ENCODE measurements around the gene ALKBH5. TPM values are rescaled to one million over a fixed set of nuclear protein-coding genes. Genes with fewer than 3 reads are reported as not detected.
A peak's percentile ranks its signal among the peaks of the same experiment; 100 is the strongest.

Gene ALKBH5
- total and polyA plus RNA-seq, 9 of the 15 experiments (the other 6 are each of a cell fraction or from before 2014, with no cell fraction given): 11.4 to 70.0 (median 47.4) TPM

DNA sequence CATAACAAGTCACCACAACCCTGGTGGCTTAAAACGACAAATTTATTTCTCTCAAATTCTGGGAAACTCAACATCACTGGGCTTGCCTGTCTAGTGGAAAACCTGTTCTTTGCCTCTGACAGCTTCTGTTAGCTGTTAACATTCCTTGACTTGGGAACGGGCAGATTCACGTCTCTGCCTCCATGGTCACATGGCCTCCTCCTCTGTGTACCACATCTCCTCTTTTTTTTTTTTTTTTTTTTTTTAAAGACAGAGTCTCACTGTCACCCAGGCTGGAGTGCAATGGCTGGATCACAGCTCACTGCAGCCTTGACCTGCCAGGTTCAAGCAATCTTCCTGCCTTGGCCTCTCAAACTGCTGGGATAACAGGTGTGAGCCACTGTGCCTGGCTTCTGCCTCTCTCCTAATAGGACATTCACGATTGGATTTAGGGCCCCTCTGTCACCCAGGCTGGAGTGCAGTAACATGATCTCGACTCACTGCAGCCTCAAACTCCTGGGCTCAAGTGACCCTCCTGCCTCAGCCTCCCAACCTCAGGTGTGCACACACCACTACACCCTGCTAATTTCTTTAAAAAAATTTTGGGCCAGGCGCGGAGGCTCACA lies 30.1 kb downstream of the ALKBH5 start:
- Histone ChIP-seq H3K4me3 (no peak overlapping the region), H3K4me1 (replicated peaks in 1 of 2; ENCODE audit: control insufficient read depth in 2 of 2, insufficient read depth in 2 of 2, low read length in 2 of 2) (peaks cover 0 to 4% of the 10 kb centered on the region in 2 experiments; a peak in 2 of 5 replicates), H3K79me2 (ENCODE audit: control insufficient read depth, insufficient read depth, low read length) (no peaks in the 10 kb centered on the region), H2AFZ (ENCODE audit: low read depth, low read length) (no peak overlapping the region), H3K27me3 (ENCODE audit: control insufficient read depth in 2 of 2, insufficient read depth in 2 of 2, low read length in 2 of 2) (no peaks in the 10 kb centered on the region), H3K9ac (ENCODE audit: insufficient read depth in 1 of 2, low read depth in 2 of 2, low read length in 2 of 2) (peak overlapping the region in 1 of 2 experiments; percentile 17; a peak in 1 of 4 replicates), H3K9me3 (replicated peaks; ENCODE audit: control insufficient read depth, insufficient read depth, low read depth, low read length) (no peaks in the 10 kb centered on the region), H3K4me2 (ENCODE audit: insufficient read depth, low read length) (no peak overlapping the region), H3K9me1 (ENCODE audit: control insufficient read depth, insufficient read depth, low read length) (no peaks in the 10 kb centered on the region), H4K20me1 (replicated peaks; ENCODE audit: control insufficient read depth, insufficient read depth, low read length) (peaks cover 7% of the 10 kb centered on the region; the same call in 1 of the 2 replicates), H3K27ac (ENCODE audit: extremely low read depth, low read depth, low read length) (no peak overlapping the region), H3K36me3 (ENCODE audit: control insufficient read depth, insufficient read depth, low read length) (peaks cover 21% of the 10 kb centered on the region; the same call in 1 of the 3 replicates)
- TF ChIP-seq, protein P1, sequence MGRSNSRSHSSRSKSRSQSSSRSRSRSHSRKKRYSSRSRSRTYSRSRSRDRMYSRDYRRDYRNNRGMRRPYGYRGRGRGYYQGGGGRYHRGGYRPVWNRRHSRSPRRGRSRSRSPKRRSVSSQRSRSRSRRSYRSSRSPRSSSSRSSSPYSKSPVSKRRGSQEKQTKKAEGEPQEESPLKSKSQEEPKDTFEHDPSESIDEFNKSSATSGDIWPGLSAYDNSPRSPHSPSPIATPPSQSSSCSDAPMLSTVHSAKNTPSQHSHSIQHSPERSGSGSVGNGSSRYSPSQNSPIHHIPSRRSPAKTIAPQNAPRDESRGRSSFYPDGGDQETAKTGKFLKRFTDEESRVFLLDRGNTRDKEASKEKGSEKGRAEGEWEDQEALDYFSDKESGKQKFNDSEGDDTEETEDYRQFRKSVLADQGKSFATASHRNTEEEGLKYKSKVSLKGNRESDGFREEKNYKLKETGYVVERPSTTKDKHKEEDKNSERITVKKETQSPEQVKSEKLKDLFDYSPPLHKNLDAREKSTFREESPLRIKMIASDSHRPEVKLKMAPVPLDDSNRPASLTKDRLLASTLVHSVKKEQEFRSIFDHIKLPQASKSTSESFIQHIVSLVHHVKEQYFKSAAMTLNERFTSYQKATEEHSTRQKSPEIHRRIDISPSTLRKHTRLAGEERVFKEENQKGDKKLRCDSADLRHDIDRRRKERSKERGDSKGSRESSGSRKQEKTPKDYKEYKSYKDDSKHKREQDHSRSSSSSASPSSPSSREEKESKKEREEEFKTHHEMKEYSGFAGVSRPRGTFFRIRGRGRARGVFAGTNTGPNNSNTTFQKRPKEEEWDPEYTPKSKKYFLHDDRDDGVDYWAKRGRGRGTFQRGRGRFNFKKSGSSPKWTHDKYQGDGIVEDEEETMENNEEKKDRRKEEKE (IDR thresholded peaks at IDR 0.05; ENCODE audit: borderline replicate concordance in 1 of 2, control insufficient read depth in 1 of 2, low read depth in 2 of 2, low read length in 1 of 2): no peak
- peak; percentile 47 for TF ChIP-seq ZNF384 (IDR thresholded peaks at IDR 0.05; ENCODE audit: low read depth, low read length)
- TF ChIP-seq ASH1L (IDR thresholded peaks at IDR 0.05; ENCODE audit: borderline replicate concordance, low read depth, partially characterized antibody): no peak
- TF ChIP-seq, protein P2, sequence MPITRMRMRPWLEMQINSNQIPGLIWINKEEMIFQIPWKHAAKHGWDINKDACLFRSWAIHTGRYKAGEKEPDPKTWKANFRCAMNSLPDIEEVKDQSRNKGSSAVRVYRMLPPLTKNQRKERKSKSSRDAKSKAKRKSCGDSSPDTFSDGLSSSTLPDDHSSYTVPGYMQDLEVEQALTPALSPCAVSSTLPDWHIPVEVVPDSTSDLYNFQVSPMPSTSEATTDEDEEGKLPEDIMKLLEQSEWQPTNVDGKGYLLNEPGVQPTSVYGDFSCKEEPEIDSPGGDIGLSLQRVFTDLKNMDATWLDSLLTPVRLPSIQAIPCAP (CRISPR knock-in tag; IDR thresholded peaks at IDR 0.05; ENCODE audit: borderline replicate concordance): no peak
- no peak for TF ChIP-seq DDX20 (tag; IDR thresholded peaks at IDR 0.05; ENCODE audit: low read depth)
- no peak for TF ChIP-seq C11orf30 (IDR thresholded peaks at IDR 0.05; ENCODE audit: low read depth)
- no peak for TF ChIP-seq TEAD2 (tag; IDR thresholded peaks at IDR 0.05)
- ChIA-PET POLR2A (no interaction called here), CTCF (ENCODE audit: low intra/inter-chr PET ratio) (interaction anchor here (0.7 kb wide), 1 partner anchor 15 kb away, joined by 5 read pairs; no protein-coding TSS in a partner anchor)
- intact Hi-C loops (cut with micrococcal nuclease): no loop called here
- DNase-seq (ENCODE audit: extremely low read depth in 1 of 4, low spot score in 3 of 4): no peak
- WGBS (ENCODE audit: insufficient coverage, low coverage, missing lambda C conversion rate): 56% methylated on average over 7 of the region's 7 CpGs
- in situ Hi-C loops (cut with MboI): loop anchor here (25.0 kb wide), 1 partner anchor 349 kb away; no protein-coding TSS in a partner anchor
- no peak for FAIRE-seq
- BruUV-seq (replicated peaks): no TSS peak
- no peak for ATAC-seq
